PFSK-1 (cell line): ENCODE measurements around the gene DENND6B.

Experiments used
- FOXP2 ChIP-seq: optimal IDR thresholded peaks from 2 replicates; pipeline ENCODE3; 2011; ENCODE audit warnings: borderline replicate concordance, control low read depth, inconsistent platforms; ENCODE audit not compliant: insufficient read depth; ENCODE audit errors: extremely low read length, extremely low read depth
- POLR2AphosphoS5 ChIP-seq: IDR thresholded peaks from 2 replicates; pipeline ENCODE4 v1.6.1; 2012; ENCODE audit warnings: low read depth, mild to moderate bottlenecking, control low read depth, low read length, moderate library complexity
- REST ChIP-seq, 2 experiments: IDR thresholded peaks; 2 replicates each; pipeline versions ENCODE4 v1.6.1 to v1.8.0; 2011 to 2012; ENCODE audit warnings: low read depth in 2 of 2, low read length in 2 of 2, control low read depth in 1 of 2, inconsistent platforms in 1 of 2, mild to moderate bottlenecking in 1 of 2, moderate library complexity in 1 of 2; ENCODE audit not compliant: insufficient read depth in 1 of 2
- SIN3A ChIP-seq: IDR thresholded peaks from 2 replicates; pipeline ENCODE4 v1.6.1; 2012; ENCODE audit warnings: mild to moderate bottlenecking, low read length, moderate library complexity, borderline replicate concordance; ENCODE audit not compliant: insufficient read depth
- TAF1 ChIP-seq: IDR thresholded peaks from 2 replicates; pipeline ENCODE4 v1.6.1; 2012; ENCODE audit warnings: low read length, control low read depth, borderline replicate concordance; ENCODE audit not compliant: insufficient read depth

Gene DENND6B

GRCh38 chr22:50363166-50363802, 36.5 kb upstream of the DENND6B start:
- TF ChIP-seq POLR2AphosphoS5 (no peak), REST (IDR thresholded peaks at IDR 0.05; ENCODE audit: insufficient read depth in 1 of 2, low read depth in 2 of 2, low read length in 2 of 2) (no peak), SIN3A (no peak), FOXP2 (no peak), TAF1 (no peak)

GRCh38 chr22:50361688-50362087, 34.9 kb upstream of the DENND6B start:
- TF ChIP-seq SIN3A: no peak
- TF ChIP-seq REST (IDR thresholded peaks at IDR 0.05; ENCODE audit: insufficient read depth in 1 of 2, low read depth in 2 of 2, low read length in 2 of 2): no peak
- no peak for TF ChIP-seq POLR2AphosphoS5
- no peak for TF ChIP-seq FOXP2
- TF ChIP-seq TAF1: no peak

GRCh38 chr22:50361222-50361621, 34.4 kb upstream of the DENND6B start:
- no peak for TF ChIP-seq FOXP2
- no peak for TF ChIP-seq REST (IDR thresholded peaks at IDR 0.05; ENCODE audit: insufficient read depth in 1 of 2, low read depth in 2 of 2, low read length in 2 of 2)
- no peak for TF ChIP-seq POLR2AphosphoS5
- TF ChIP-seq TAF1: no peak
- no peak for TF ChIP-seq SIN3A

GRCh38 chr22:50360578-50360977, 33.8 kb upstream of the DENND6B start:
- TF ChIP-seq FOXP2: no peak
- TF ChIP-seq REST (IDR thresholded peaks at IDR 0.05; ENCODE audit: insufficient read depth in 1 of 2, low read depth in 2 of 2, low read length in 2 of 2): no peak
- TF ChIP-seq SIN3A: no peak
- no peak for TF ChIP-seq POLR2AphosphoS5
- TF ChIP-seq TAF1: no peak

- no peak for TF ChIP-seq POLR2AphosphoS5
- TF ChIP-seq FOXP2: no peak
- no peak for TF ChIP-seq REST (IDR thresholded peaks at IDR 0.05; ENCODE audit: insufficient read depth in 1 of 2, low read depth in 2 of 2, low read length in 2 of 2)
- no peak for TF ChIP-seq SIN3A
- TF ChIP-seq TAF1: no peak
These were observed 30.9 kb upstream of the DENND6B start for GRCh38 chr22:50357756-50358155.
